HG03575 (cell line): Measurements from ENCODE around the gene SASH3.

Source experiments
- ATAC-seq: cut with Tn5 transposase; IDR thresholded peaks from one replicate; pipeline ENCODE4 v1.9.1; 2021; ENCODE audit not compliant: unreplicated experiment, insufficient number of reproducible peaks, low FRiP score; ENCODE audit errors: extremely low read depth

The SASH3 gene

DNA sequence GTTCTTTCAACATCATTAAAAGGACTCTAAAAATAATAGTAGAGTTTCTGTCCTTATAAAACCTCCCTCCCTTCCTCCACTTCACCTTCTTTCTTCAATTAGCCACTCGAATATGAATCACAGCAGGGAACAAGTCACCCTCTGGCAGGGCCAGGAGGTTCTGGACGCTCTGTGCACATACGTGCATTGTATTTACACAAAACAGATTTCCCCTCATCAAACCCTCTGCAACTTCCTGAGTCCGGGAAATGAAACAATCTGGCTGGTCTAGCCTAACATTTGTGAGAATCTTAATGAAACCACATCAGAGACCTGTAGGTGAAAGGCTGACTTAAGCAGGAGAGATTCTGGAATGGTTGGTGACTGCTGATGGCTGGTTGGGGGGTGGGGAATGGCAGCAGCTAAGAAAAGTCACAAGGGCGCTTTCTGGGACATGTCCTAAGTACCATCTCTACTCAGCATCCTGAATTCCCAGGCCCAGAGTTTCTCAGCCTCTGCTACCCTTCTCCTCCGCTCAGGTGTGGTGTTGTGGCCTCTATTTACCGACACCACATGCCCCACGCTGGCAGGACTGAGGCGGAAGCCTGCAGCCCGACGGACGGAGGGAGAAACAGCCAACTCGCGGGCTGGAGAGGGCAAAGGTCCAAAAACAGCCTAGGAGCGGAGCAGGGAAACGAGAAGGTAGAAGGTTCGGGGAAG is 62.9 kb downstream of the SASH3 start:
- ATAC-seq = no peak

DNA sequence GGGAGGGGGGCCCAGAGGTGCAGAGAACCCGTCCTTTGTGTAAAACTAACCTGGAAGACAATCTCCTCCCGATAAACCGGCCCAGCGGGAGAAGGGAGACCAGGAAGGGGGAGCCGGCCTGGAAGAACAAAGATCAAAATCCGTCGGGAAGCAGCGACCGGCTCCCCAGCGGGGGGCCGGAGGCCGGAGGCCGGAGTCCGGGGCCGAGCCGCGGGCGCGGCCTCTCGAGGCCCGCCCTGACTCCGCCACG is 63.4 kb downstream of the SASH3 start:
- no peak for ATAC-seq

GRCh38 chrX:129843459-129844306 is 63.9 kb downstream of the SASH3 start, which contains the start of gene ZDHHC9:
Gene ZDHHC9, minus strand, starts transcription at chrX:129843886. Its CDS starts 1,941 bp downstream, at chrX:129841945.
- ATAC-seq = no peak
